HEK293T (cell line): ENCODE measurements around the gene ATF3.
A peak's percentile ranks its signal among the peaks of the same experiment; 100 is the strongest.

Experiments
- CTCF ChIA-PET: fragments of 350-600 bp; formaldehyde crosslinking; extraction: SDS; loops from one replicate; lab custom pipeline; 2021; ENCODE audit warnings: antibody characterized with exemption, inconsistent platforms; lab: Yijun Ruan, JAX
- POLR2A ChIA-PET: fragments of 350-600 bp; formaldehyde crosslinking; extraction: SDS; loops from one replicate; lab custom pipeline; 2020; ENCODE audit warnings: antibody characterized with exemption, inconsistent platforms; lab: Yijun Ruan, JAX
- DNase-seq: peaks from one replicate; pipeline ENCODE4 v3.0.0; 2012; ENCODE audit warnings: mixed read lengths; ENCODE audit errors: extremely low spot score
- ARNT ChIP-seq: fragments of 450-650 bp; IDR thresholded peaks from 2 replicates; pipeline ENCODE4 v1.6.1; 2017; ENCODE audit warnings: mild to moderate bottlenecking
- BHLHE40 ChIP-seq: fragments of 450-650 bp; IDR thresholded peaks from 2 replicates; pipeline ENCODE4 v1.6.1; 2016; ENCODE audit warnings: mild to moderate bottlenecking, moderate library complexity, borderline replicate concordance
- CTBP1 ChIP-seq: fragments of 450-650 bp; IDR thresholded peaks from 2 replicates; pipeline ENCODE4 v1.6.1; 2016; ENCODE audit warnings: borderline replicate concordance
- ELF4 ChIP-seq: fragments of 450-650 bp; IDR thresholded peaks from 2 replicates; pipeline ENCODE4 v1.6.1; 2017; ENCODE audit warnings: antibody characterized with exemption
- FOXA1 ChIP-seq: fragments of 450-650 bp; IDR thresholded peaks from 2 replicates; pipeline ENCODE4 v1.6.1; 2016; ENCODE audit warnings: mild to moderate bottlenecking
- FOXK2 ChIP-seq: fragments of 450-650 bp; IDR thresholded peaks from 2 replicates; pipeline ENCODE4 v1.6.1; 2016; ENCODE audit warnings: mild to moderate bottlenecking
- FOXM1 ChIP-seq: fragments of 450-650 bp; IDR thresholded peaks from 2 replicates; pipeline ENCODE4 v1.6.1; 2017; ENCODE audit warnings: mild to moderate bottlenecking, borderline replicate concordance
- HDGF ChIP-seq: fragments of 450-650 bp; IDR thresholded peaks from 2 replicates; pipeline ENCODE4 v1.6.1; 2017; ENCODE audit warnings: antibody characterized with exemption, borderline replicate concordance
- L3MBTL2 ChIP-seq: fragments of 450-650 bp; conservative IDR thresholded peaks from 2 replicates; pipeline ENCODE4 v1.6.1; 2016; ENCODE audit warnings: mild to moderate bottlenecking
- LEF1 ChIP-seq: fragments of 450-650 bp; IDR thresholded peaks from 2 replicates; pipeline ENCODE4 v1.6.1; 2017; ENCODE audit warnings: mild to moderate bottlenecking, borderline replicate concordance
- NFRKB ChIP-seq: fragments of 450-650 bp; IDR thresholded peaks from 2 replicates; pipeline ENCODE4 v1.6.1; 2016; ENCODE audit warnings: mild to moderate bottlenecking, moderate library complexity
- SP1 ChIP-seq: fragments of 450-650 bp; IDR thresholded peaks from 2 replicates; pipeline ENCODE4 v1.6.1; 2017
- SUZ12 ChIP-seq: fragments of 450-650 bp; IDR thresholded peaks from 2 replicates; pipeline ENCODE4 v1.6.1; 2016; ENCODE audit warnings: mild to moderate bottlenecking
- TARDBP ChIP-seq: fragments of 450-650 bp; IDR thresholded peaks from 2 replicates; pipeline ENCODE4 v1.6.1; 2016
- ZNF384 ChIP-seq: fragments of 450-650 bp; IDR thresholded peaks from 2 replicates; pipeline ENCODE4 v1.6.1; 2016
- TF ChIP-seq, protein P1 (sequence below): fragments of 450-650 bp; IDR thresholded peaks from 2 replicates; pipeline ENCODE4 v1.6.1; 2016

ATF3 gene

DNA sequence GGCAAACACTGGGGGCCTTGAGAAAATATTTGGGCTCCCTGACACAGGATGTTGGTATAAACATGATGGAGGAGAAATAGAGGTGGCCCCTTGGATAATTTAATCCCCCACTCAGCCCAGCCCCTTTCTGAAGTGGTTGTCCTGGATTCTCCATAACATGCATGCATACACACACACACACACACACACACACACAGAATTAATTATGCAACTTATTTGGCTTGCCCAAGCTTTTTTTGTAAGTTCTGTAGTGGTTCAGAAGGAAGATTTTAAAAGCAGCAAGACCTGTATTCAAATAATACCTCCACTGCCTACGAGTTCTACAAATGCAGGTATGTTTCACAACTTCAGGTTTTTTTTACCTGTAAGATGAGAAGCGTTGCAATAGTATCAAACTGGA is 15.0 kb downstream of the ATF3 start:
- POLR2A ChIA-PET, result interaction anchor here (3.9 kb wide), 1 partner anchor 15 kb away, joined by 29 read pairs; the partner anchor contains the start of gene ATF3
- CTCF ChIA-PET, result interaction anchor here (0.6 kb wide), 1 partner anchor 420 kb away, joined by 3 read pairs; no protein-coding TSS in a partner anchor
- TF ChIP-seq FOXA1, result no peak
- no peak for TF ChIP-seq ZNF384
- no peak for TF ChIP-seq NFRKB
- TF ChIP-seq SUZ12, result no peak
- TF ChIP-seq CTBP1, result no peak
- TF ChIP-seq FOXM1, result no peak
- no peak for TF ChIP-seq LEF1
- TF ChIP-seq TARDBP, result no peak
- no peak for TF ChIP-seq BHLHE40
- TF ChIP-seq SP1, result no peak
- no peak for TF ChIP-seq HDGF
- no peak for DNase-seq

DNA sequence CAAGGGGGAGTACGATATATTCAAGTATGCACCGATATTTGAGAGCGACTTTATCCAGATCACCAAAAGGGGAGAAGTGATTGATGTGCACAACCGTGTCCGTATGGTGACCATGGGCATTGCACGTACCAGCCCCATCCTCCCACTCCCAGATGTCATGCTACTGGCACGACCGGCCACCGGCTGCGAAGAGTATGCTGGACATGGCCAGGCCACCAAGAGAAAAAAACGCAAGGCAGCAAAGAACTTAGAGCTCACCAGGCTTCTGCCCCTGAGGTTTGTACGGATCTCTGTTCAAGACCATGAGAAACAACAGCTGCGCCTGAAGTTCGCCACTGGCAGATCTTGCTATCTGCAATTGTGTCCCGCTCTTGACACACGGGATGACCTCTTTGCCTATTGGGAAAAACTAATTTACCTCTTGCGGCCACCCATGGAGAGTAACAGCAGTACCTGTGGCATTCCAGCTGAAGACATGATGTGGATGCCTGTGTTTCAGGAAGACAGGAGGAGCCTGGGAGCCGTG is 16.5 kb downstream of the ATF3 start:
- POLR2A ChIA-PET, result no interaction called here
- no peak for TF ChIP-seq SP1
- TF ChIP-seq LEF1, result no peak
- CTCF ChIA-PET, result no interaction called here
- no peak for DNase-seq

DNA sequence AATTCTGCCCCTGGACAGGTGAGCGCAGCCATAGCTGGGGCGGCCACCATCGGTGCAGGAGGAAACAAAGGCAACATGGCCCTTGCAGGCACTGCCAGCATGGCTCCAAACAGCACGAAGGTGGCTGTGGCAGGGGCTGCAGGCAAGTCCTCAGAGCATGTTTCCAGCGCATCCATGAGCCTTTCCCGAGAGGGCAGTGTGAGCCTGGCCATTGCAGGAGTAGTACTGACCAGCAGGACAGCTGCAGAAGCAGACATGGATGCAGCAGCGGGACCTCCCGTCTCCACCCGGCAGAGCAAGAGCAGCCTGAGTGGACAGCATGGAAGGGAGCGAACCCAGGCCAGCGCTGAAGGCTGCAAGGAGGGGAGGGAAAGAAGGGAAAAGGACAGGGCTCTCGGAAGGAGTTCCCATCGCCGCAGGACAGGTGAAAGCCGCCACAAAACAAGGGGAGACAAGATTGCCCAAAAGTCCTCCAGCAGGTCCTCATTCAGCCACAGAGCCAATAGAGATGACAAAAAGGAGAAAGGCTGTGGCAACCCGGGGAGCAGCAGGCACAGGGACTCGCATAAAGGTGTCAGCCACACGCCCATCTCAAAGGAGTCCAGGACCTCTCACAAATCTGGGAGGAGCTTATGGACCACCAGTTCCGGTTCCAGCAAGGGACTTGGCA is 17.4 kb downstream of the ATF3 start:
- DNase-seq, result no peak
- TF ChIP-seq NFRKB, result no peak
- TF ChIP-seq FOXM1, result no peak
- TF ChIP-seq SP1, result no peak
- no peak for TF ChIP-seq FOXK2
- no peak for TF ChIP-seq ZNF384
- TF ChIP-seq CTBP1, result no peak
- TF ChIP-seq ARNT, result no peak
- TF ChIP-seq FOXA1, result no peak
- no peak for TF ChIP-seq TARDBP
- TF ChIP-seq SUZ12, result no peak
- no peak for TF ChIP-seq BHLHE40
- no peak for TF ChIP-seq LEF1
- TF ChIP-seq, protein P1, sequence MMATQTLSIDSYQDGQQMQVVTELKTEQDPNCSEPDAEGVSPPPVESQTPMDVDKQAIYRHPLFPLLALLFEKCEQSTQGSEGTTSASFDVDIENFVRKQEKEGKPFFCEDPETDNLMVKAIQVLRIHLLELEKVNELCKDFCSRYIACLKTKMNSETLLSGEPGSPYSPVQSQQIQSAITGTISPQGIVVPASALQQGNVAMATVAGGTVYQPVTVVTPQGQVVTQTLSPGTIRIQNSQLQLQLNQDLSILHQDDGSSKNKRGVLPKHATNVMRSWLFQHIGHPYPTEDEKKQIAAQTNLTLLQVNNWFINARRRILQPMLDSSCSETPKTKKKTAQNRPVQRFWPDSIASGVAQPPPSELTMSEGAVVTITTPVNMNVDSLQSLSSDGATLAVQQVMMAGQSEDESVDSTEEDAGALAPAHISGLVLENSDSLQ, result no peak
- TF ChIP-seq ELF4, result no peak
- TF ChIP-seq HDGF, result no peak
- CTCF ChIA-PET, result interaction anchor here (0.6 to 0.9 kb wide), 2 partner anchors 30 to 170 kb away, joined by 3 read pairs; no protein-coding TSS in a partner anchor
- POLR2A ChIA-PET, result interaction anchor here (2.0 kb wide), 1 partner anchor 18 kb away, joined by 5 read pairs; the partner anchor contains the start of gene ATF3

DNA sequence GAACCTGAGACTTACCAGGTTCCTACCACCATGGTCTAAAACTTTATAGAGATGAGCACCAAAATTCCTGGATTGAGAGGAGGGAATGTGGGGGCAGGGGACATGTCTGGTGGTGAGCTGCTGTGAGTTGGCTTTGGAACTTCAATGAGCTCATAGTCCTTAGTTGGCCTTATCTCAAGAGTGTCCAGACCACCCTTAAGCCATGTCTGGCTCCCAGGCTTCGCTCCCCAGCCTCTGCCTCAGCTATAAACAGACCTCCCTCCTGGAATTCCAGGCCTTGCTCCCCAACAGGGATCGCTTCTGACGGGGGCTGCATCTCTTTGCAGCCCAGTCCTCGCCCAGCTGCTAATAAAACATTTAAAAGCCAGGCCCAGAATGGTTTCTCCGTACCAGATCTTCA is 19.5 kb downstream of the ATF3 start:
- CTCF ChIA-PET, result interaction anchor here (0.6 to 0.9 kb wide), 5 partner anchors 9 to 170 kb away, joined by 3 to 5 read pairs (median 3); no protein-coding TSS in a partner anchor
- no peak for TF ChIP-seq BHLHE40
- TF ChIP-seq FOXK2, result no peak
- POLR2A ChIA-PET, result interaction anchor here (0.9 kb wide), 1 partner anchor 163 kb away, joined by 5 read pairs; the partner anchor contains the start of genes NSL1 and TATDN3
- DNase-seq, result no peak

DNA sequence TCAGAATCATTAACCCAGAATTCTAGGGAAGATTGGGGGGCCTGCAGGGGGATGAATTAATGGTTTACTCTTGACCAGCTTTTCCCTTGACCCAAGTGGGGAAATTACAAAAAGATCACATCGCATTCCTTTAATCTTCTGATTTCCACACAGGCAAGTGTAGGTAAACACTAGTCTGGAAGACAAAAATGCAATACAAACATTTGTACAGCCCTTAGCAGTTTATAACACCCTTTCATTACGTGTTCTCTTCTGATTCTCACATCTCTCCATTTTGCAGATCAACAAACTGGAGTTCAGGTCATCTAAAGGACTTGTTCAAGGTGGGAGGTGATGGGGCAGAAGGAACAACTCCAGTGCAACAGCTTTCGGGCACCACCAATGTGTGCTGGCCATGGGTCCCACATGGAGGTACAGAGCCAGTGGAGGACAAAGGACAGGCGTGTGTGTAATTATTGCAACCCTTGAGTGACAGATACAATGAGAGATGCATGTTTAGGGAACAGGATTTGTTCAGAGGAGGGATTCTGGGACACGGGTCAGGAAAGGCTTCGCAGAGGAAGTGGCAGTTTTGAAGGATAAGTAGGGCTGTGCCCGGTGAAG is 20.4 kb downstream of the ATF3 start:
- DNase-seq, result no peak
- ChIA-PET POLR2A (no interaction called here), CTCF (interaction anchor here (0.9 kb wide), 1 partner anchor 12 kb away, joined by 3 read pairs; no protein-coding TSS in a partner anchor)
- no peak for TF ChIP-seq SP1
- no peak for TF ChIP-seq NFRKB
- TF ChIP-seq, protein P1, result no peak
- no peak for TF ChIP-seq FOXK2
- no peak for TF ChIP-seq TARDBP
- TF ChIP-seq CTBP1, result no peak
- no peak for TF ChIP-seq FOXA1
- TF ChIP-seq L3MBTL2, result no peak; the same call in 1 of the 2 replicates
- no peak for TF ChIP-seq BHLHE40
- no peak for TF ChIP-seq ZNF384

DNA sequence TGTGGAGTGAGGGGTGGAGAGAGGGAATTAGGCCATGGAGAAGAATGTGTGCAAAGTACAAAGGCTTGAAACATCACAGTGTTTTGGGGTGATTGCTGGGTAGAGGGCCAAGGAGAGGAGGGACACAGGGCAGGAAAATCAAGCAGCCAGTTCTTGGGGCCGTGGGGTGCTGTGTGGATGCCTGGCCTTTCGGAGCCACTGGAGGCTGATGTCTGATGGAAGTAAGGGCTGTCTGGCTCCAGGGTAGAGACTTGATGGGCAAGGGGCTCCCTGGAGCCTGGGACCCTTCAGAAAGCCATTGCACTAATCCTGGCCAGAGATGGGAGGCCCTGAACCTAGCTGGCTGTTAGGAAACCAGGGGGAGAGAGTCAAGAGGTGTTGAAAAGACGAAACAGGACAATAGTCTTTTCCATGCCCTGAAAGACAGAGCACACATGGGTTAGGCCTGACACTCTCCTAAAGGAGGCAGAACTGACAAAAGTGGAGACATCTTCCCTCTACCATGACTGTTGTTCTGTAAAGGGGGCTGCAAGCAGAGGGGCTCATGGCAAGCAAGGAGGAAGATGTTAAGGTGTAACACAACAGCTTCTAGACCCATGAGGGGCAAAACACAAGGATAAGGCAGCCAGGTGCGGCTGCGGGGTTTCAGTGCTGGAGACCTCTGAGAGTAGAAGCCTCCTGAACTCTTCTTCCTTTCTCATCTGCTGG is 21.0 kb downstream of the ATF3 start:
- POLR2A ChIA-PET, result no interaction called here
- no peak for DNase-seq
- TF ChIP-seq L3MBTL2 (no peak), HDGF (0 out of 2 replicates have a peak, but pooled peaks have one; percentile 74)
- CTCF ChIA-PET, result interaction anchor here (0.6 to 0.9 kb wide), 2 partner anchors 12 to 876 kb away, joined by 3 read pairs; no protein-coding TSS in a partner anchor
